Ovary (tissue), 3 donors: ENCODE measurements around the gene TRPM3.

Experiments
- EP300 ChIP-seq: sonication (generic); formaldehyde crosslinking; IDR thresholded peaks from one replicate; pipeline ENCODE4 v1.6.1; 2017; ENCODE audit warnings: antibody characterized with exemption
- POLR2A ChIP-seq: fragments of 450-650 bp; IDR thresholded peaks from one replicate; pipeline ENCODE4 v1.6.1; 2017; ENCODE audit warnings: antibody characterized with exemption, mild to moderate bottlenecking, moderate library complexity
- TF ChIP-seq, protein P1 (sequence below), 3 donors: fragments of 450-650 bp in 2 of 3; fragments of 200-600 bp in 1 of 3; IDR thresholded peaks; one replicate each; pipeline versions ENCODE4 v1.5.1 to v1.8.0; 2016 to 2022; ENCODE audit warnings: antibody characterized with exemption in 3 of 3, mild to moderate bottlenecking in 1 of 3
- donor health status: DM: no; HTN: no; CAD: no.

DNA sequence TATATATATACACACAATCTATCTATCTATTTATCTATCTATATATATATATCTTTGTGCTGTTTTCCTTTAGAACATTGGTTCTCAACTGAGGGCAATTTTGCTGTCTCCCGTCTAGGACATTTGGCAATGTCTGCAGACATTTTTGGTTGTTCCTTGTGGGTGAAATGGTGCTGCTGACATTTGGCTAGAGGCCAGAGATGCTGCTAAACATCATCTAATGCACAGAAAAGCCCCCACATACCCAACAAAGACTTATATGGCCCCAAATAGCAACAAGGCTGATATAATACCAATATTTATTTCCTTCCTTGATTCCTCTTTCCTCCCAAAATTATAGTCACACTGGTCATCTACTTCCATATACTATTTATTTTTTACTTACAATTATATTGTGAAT is 197.5 kb downstream of the TRPM3 start:
- TF ChIP-seq POLR2A, result no peak
- TF ChIP-seq, protein P1, sequence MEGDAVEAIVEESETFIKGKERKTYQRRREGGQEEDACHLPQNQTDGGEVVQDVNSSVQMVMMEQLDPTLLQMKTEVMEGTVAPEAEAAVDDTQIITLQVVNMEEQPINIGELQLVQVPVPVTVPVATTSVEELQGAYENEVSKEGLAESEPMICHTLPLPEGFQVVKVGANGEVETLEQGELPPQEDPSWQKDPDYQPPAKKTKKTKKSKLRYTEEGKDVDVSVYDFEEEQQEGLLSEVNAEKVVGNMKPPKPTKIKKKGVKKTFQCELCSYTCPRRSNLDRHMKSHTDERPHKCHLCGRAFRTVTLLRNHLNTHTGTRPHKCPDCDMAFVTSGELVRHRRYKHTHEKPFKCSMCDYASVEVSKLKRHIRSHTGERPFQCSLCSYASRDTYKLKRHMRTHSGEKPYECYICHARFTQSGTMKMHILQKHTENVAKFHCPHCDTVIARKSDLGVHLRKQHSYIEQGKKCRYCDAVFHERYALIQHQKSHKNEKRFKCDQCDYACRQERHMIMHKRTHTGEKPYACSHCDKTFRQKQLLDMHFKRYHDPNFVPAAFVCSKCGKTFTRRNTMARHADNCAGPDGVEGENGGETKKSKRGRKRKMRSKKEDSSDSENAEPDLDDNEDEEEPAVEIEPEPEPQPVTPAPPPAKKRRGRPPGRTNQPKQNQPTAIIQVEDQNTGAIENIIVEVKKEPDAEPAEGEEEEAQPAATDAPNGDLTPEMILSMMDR (IDR thresholded peaks at IDR 0.05), result no peak
- TF ChIP-seq EP300, result no peak
